Measurements from ENCODE around the gene SLC31A1.
A peak's percentile ranks its signal among the peaks of the same experiment; 100 is the strongest.

The SLC31A1 gene

GRCh38 chr9:113221003-113221799 lies at the start of gene SLC31A1, which contains the start of gene FKBP15:
TSS of gene SLC31A1 (plus strand) at chr9:113221544. CDS start at chr9:113256149, 34,605 bp downstream.
TSS of gene FKBP15 (minus strand) at chr9:113221277. CDS start at chr9:113221243, 34 bp downstream.
- DNase-seq, result peak; percentile 92

- no peak for DNase-seq
Measured at GRCh38 chr9:113173341-113173740, 48.0 kb upstream of the SLC31A1 start.

- DNase-seq, result no peak
Measured at GRCh38 chr9:113176803-113177202, 44.5 kb upstream of the SLC31A1 start.

GRCh38 chr9:113177251-113177650 lies 44.1 kb upstream of the SLC31A1 start:
- no peak for DNase-seq

GRCh38 chr9:113178087-113178486 lies 43.3 kb upstream of the SLC31A1 start:
- DNase-seq, result no peak

- no peak for DNase-seq
Measured at GRCh38 chr9:113179839-113180238, 41.5 kb upstream of the SLC31A1 start.

- no peak for DNase-seq
Measured at GRCh38 chr9:113181165-113181564, 40.2 kb upstream of the SLC31A1 start.

- no peak for DNase-seq
Measured at GRCh38 chr9:113183956-113184488, 37.3 kb upstream of the SLC31A1 start.

GRCh38 chr9:113184539-113184938 lies 36.8 kb upstream of the SLC31A1 start:
- no peak for DNase-seq

- no peak for DNase-seq
Measured at GRCh38 chr9:113185271-113185670, 36.1 kb upstream of the SLC31A1 start.

GRCh38 chr9:113186137-113186755 lies 35.1 kb upstream of the SLC31A1 start:
- DNase-seq, result no peak

- DNase-seq, result no peak
Measured at GRCh38 chr9:113187929-113188595, 33.3 kb upstream of the SLC31A1 start.

- no peak for DNase-seq
Measured at GRCh38 chr9:113192455-113192854, 28.9 kb upstream of the SLC31A1 start.

- DNase-seq, result no peak
Measured at GRCh38 chr9:113199683-113200329, 21.5 kb upstream of the SLC31A1 start.

- DNase-seq, result no peak
Measured at GRCh38 chr9:113205432-113205831, 15.9 kb upstream of the SLC31A1 start.

- DNase-seq, result no peak
Measured at GRCh38 chr9:113205861-113206260, 15.5 kb upstream of the SLC31A1 start.

GRCh38 chr9:113210815-113211214 lies 10.5 kb upstream of the SLC31A1 start:
- no peak for DNase-seq

GRCh38 chr9:113215132-113215531 lies 6.2 kb upstream of the SLC31A1 start:
- no peak for DNase-seq

- no peak for DNase-seq
Measured at GRCh38 chr9:113216406-113216805, 4.9 kb upstream of the SLC31A1 start.

- no peak for DNase-seq
Measured at GRCh38 chr9:113219186-113219936, 2.0 kb upstream of the SLC31A1 start.

- DNase-seq, result no peak
Measured at GRCh38 chr9:113219969-113220368, 1.4 kb upstream of the SLC31A1 start.

GRCh38 chr9:113220467-113221002 lies 809 bp upstream of the SLC31A1 start:
- no peak for DNase-seq

All from NCI-H2227 treated with DMSO at 0.1 percent for 48 hours (cell line).